NCI-H526 treated with DMSO at 0.1 percent for 48 hours (cell line): ENCODE measurements around the gene GLA.

Experiments
- DNase-seq: peaks from one replicate; lab custom pipeline; 2025; lab: John Stamatoyannopoulos, UW

The GLA gene

DNA sequence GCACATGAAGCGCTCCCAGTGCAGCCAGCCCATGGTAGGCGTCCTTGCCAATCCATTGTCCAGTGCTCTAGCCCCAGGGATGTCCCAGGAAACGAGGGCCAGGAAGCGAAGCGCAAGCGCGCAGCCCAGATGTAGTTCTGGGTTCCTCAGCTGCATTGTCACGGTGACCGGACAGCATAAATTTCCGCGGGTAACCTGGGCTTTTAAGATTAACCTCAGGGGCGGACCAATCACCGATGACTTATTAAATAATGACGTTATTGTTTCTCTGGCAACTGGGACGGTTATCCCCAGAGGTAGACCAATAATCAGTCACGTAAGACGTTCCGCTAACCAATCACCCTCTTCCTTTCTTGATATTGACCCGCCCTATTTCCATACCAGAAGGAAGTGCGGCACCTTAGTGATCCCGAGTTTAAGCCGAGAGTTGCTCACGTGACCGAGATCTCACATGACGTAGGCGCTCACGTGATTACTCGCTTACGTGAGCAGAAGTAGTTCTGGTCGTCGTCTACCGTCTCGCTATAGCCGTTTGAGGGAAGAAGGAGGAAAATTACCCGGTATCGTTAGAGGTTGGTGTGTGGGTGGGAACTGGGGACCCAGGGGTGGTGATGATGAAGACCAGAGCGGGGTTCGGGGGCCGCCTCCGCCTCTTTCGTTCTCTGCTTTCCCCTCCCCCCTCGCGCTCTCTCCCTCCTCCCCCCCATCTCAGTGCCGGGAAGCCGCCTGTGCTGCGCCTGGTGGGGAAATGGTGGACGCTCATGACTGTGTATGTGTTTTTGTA is at the start of gene GLA, which contains the start of gene HNRNPH2:
GLA (minus strand) TSS at position 178 of the 784 bp plus-strand sequence; CDS start at position 156, 22 bp downstream.
HNRNPH2 (plus strand) TSS at position 475 of the 784 bp plus-strand sequence. CDS start 3,767 bp downstream, outside the sequence.
- DNase-seq: peak; percentile 97

DNA sequence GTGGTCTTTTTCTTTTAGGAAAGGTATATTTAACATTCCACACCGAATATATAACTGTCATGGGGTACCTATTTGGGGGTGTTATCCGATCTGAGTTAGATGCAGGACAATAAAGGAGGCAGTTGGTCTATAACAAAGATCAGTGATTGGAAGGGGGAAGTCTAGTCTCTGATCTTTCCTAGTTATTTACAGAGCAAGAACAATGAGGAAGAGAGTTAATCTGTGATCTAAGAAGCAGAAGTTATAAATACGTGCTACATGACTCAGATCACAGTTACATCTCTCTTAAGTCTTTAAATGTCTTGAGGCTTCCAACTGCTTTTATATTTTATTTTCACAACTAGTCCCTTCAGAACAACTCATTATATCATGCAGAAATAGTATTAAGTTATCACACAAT is 44.3 kb upstream of the GLA start:
- no peak for DNase-seq

GRCh38 chrX:101450961-101451360 is 43.2 kb upstream of the GLA start:
- no peak for DNase-seq

- no peak for DNase-seq
Observed at GRCh38 chrX:101450085-101450484, 42.4 kb upstream of the GLA start.

- DNase-seq: no peak
Observed at GRCh38 chrX:101449279-101449678, 41.6 kb upstream of the GLA start.

GRCh38 chrX:101442085-101442484 is 34.4 kb upstream of the GLA start:
- no peak for DNase-seq

GRCh38 chrX:101430457-101431078 is 22.8 kb upstream of the GLA start:
- DNase-seq: no peak

GRCh38 chrX:101429934-101430333 is 22.2 kb upstream of the GLA start:
- DNase-seq: no peak

DNA sequence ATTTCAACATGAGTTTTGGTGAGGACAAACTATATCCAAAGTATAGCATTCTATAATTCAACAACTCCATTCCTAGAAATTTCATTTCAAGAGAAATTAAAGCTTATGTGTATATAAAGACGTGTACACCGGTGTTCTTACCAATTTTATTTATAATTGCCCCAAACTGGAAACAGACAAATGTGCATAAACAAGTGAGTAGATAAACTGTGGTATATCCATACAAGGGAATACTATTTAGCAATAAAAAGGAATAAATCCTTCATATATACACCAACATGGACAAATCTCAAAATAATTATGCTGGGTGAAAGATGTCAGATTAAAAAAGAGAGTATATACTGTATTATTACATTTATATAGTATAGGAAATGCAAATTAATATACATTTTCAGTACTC is 20.2 kb upstream of the GLA start:
- DNase-seq: no peak

DNA sequence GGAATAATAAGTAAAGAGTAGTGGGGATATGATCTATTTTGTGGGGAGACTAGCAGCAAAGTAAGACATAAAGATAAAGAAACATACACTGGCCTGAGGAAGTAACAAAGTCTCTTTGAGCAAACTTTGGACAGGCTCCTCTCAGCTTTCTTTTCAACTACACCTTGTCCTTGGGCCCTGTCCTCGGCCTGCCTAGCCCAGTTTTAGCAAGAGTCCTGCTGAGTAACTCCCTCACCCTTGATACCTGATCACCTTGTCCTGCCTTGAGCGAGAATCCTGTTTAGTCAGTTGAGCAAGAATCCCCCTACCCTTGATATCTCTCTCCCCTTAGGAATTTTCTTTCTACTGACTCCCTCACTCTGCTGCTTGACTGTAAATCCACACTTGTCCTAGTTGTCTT is 11.8 kb upstream of the GLA start:
- DNase-seq: no peak

GRCh38 chrX:101417981-101418841 is 10.5 kb upstream of the GLA start:
- no peak for DNase-seq

GRCh38 chrX:101417190-101417589 is 9.5 kb upstream of the GLA start:
- no peak for DNase-seq

DNA sequence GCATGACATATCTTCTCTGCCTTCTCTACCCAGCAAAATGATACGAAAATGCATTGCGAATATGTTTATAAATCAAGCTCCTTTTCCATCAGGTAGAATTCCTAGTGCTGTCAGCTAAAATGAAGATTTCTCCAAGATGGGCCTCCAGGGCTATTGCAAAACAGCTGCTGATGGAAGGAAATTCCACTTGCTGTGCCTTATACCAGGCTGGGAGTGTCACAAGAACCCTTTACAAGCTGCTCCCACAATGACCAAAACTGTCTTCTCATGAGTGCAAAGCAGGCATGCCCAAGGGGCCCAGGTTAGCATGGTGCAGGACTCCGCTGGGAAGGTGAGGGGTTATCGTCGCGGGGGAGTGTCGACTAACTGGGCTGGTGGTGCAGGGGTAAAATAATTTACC is 9.0 kb upstream of the GLA start:
- DNase-seq: no peak

DNA sequence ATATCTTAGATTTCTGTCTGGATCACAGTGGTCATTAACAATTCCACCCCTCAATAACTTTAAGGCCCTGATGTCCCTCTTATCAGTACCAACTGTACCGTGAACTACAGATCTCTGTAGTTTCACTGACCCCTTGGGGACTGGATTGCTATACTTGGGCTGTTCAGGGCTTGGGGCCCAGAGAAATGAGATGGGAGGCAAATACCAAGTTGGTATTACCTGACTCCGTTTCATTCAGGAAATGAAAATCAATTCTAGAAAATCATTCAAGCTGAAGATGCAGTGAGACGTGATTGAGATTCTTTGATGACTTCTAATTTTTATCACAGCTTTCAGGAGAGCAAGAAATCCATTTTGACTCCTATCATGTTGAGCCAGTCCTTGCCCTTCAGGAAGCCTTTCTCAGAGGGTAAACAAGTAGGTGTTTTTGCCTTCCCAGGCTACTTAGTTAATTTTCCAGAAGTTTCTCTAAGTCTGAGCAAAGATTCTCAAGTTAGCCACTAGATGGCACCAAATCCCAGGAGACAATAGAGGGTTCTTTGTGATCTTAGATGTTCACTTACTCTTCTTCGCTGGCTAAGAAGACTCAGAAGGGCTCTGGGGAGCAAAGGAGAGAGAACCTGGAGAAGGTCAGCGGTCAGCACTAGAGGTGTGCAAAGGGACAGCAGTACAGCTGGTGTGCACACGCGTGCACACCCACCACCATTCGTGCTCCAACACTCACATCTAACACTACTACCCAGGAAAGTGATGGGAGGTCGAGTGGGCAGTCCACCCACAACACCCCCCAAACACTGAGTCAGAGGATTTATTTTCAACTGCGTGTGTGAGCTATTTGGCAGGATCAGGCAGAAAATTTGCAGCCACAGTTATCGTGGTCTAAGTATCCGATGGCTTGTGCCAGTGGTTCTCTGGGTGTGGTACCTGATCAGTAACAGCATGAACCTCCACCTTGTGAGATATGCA is 7.7 kb upstream of the GLA start:
- peak; percentile 22 for DNase-seq

GRCh38 chrX:101411984-101412383 is 4.3 kb upstream of the GLA start:
- no peak for DNase-seq

GRCh38 chrX:101410461-101410860 is 2.7 kb upstream of the GLA start:
- no peak for DNase-seq

- no peak for DNase-seq
Observed at GRCh38 chrX:101409043-101409442, 1.3 kb upstream of the GLA start.

GRCh38 chrX:101408532-101408841 is 762 bp upstream of the GLA start:
- DNase-seq: peak; percentile 36

GRCh38 chrX:101407167-101407747 is 468 bp downstream of the GLA start:
- no peak for DNase-seq

GRCh38 chrX:101399825-101400224 is 7.9 kb downstream of the GLA start:
- DNase-seq: no peak

DNA sequence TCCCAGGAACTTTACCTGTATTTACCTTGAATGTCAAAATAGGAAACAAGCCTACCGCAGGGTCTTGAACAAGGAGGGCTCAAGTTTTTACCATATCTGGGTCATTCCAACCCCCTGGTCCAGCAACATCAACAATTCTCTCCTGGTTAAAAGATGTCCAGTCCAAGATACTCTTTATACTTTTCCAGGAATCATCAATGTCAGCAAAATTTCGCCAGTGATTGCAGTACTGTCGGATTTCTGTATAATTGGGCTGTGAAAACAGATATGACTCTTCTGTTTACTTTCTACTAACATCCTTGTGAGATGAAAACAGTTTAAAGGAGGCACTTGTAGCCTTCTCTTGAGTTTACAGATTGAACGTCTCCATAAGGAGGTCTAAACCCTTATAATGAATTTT is 9.0 kb downstream of the GLA start:
- DNase-seq: no peak
